HT-29 (cell line): ENCODE measurements around the gene LSG1. TPM values are rescaled to one million over a fixed set of nuclear protein-coding genes. Genes with fewer than 3 reads are reported as not detected.

Experiments used
- DNase-seq: peaks from one replicate; pipeline ENCODE4 v3.0.0-alpha.2; 2015; ENCODE audit warnings: low spot score
- total RNA-seq: library from RNA; depleted of rRNA; stranded (reverse); fragments of >200 nt; shearing (Covaris generic); gene quantifications from 2 replicates; pipeline ENCODE4 v1.2.3, GENCODE V29; 2014; rRNA removed

Gene LSG1
- 37.8 and 44.5 TPM in 2 replicates for total RNA-seq

DNA sequence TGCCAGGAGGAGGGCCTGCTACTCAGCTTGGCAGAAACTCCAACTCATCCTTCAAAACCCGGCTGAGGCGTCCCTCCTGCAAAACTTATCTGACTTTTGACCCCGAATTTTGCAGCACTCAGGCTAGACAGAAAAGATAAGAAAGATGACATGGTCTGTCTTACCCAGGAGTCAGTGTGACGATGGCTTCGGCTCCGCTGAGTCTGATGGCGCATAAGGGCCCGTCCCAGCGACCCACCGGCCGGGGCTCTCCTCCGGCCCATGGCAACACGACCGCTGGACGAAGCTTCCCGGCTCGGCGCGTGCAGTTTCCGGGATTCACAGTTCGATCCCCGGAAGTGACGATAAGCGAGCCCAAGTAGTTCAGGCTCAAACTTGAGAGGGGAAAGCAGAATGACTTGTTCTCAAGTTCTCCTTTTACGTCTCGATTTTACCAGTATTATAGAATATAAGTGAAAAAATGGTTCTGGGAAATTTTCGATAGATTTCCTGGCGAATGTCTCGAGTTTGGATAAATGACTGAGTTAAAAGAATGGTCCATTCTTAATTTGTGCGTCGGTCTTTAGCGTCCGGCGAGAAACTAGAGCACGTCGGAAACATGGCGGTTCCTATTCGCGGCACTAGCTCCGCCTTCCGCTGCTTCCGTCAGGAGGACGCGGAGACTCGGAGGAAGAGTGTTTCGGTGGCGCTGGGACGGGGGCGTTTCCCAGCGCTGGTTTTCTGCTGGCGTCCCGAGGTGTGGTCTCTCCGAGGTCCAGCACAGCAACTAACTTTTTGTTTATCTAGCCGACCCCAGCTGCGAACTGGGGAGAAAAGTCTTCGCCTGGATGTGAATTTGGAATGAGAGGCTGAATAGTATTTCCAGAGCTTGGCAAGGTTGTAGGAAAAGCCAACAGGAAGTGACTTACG, at the start of gene LSG1:
Gene LSG1 (minus strand): TSS at position 292 of the 909 bp plus-strand sequence. CDS start 29 bp downstream, at position 263.
- peak; percentile 96 for DNase-seq

DNA sequence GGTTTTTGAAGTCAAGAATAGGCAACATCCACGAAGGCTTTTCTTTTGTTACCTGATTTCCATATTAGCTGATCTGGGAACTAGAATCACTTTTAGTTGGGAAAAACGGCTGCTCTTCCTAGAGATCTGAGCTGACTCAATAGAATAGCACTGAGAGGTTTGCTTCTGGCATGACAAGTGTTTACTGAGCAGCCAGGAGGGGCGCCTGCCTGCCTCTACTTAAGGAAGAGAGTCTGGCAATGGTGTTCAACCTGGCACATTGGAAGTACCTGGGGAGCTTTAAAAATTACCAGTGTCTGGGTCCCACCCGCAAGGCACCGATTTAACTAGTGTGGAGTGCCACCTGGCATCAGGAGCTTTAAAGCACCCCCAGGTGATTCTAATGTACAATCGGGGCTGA, 48.1 kb upstream of the LSG1 start:
- no peak for DNase-seq

DNA sequence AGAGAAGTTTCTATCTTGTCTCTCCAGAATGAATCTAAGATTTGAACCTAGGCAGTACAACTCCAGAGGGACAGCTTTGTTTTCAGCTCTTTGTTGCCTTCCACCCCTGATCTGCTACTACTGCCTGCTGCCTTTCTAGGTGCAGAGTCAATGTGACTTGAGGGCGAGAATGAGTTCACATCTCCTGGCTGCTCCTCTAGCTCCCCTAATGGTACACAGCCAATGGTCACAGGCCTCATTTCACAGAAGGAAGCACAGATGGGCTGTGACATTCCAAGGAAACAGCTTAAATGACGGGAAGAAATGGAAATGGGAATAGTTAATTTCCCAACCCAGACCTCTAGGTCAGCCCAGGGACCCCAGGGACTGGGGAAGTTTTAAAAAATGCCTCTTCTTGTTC, 46.1 kb upstream of the LSG1 start:
- DNase-seq: no peak

DNA sequence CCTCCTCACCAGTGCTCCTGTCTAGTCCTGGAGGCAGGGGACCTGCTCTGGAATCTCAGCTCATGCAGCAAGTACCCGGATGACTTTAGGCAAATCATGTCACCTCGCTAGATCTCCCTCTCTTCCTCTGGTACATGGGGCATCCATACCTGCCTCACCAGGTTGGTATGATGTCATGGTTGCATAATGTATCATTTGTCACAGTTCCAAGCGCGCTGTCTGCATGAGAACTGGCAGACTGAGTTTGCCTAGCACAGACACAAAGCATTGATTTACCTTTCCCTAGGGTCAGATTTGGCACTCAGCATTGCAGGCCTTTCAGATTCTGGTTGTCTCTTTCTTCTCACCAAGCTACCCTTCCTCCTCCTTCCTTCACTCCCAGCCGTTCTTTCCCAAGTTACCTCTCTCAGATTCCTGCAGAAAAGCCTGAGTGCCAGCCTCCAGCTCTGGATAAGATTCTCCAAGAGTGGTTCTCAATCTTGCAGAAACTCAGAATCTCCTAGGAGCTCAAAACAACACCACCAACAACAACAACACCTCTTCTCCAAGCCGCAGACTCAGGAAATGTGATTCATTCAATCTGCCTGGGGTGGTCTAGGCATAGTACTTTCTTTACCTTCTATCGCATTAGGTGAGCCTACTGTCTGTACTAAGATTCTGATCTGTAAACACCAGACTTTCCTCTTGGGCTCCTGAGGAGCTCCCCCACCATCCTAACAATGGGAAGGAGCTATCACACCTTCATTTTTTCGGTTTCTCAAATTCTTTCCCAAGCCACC, 43.2 kb upstream of the LSG1 start:
- no peak for DNase-seq

DNA sequence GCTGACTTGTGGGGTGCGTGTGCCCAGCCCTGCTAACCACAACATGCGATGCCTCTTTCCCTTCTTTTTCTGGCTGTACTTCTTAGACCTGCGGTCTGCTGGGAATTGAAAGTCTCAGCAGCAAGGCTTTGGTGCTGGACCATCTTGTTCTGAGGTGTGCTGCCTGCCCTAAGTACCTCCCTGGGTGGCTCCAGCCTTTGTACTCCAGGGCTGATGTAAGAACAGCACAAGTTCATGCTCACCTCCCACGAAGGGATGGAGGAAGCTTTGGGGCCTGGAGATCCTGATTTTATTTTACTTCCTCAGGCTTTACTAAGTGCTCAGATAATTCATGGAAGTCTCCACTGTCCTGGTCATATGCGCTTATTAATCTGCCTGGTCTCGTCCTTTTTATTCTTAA, 42.6 kb upstream of the LSG1 start:
- DNase-seq: no peak

DNA sequence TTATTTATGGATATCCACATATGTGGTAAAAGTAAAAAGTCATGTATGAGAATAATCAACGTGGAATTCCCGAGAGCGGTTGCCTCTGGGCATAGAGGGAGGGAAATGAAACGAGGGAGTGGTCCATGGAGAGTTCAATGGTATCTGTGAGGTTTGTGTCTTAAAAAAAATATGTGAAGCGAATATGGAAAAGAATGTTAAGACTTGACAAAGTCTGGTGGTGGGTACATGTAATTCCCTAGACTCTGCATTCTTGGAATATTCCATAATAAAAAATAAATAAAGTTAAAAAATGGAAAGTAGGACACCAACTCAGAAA, 42.1 kb upstream of the LSG1 start:
- no peak for DNase-seq

DNA sequence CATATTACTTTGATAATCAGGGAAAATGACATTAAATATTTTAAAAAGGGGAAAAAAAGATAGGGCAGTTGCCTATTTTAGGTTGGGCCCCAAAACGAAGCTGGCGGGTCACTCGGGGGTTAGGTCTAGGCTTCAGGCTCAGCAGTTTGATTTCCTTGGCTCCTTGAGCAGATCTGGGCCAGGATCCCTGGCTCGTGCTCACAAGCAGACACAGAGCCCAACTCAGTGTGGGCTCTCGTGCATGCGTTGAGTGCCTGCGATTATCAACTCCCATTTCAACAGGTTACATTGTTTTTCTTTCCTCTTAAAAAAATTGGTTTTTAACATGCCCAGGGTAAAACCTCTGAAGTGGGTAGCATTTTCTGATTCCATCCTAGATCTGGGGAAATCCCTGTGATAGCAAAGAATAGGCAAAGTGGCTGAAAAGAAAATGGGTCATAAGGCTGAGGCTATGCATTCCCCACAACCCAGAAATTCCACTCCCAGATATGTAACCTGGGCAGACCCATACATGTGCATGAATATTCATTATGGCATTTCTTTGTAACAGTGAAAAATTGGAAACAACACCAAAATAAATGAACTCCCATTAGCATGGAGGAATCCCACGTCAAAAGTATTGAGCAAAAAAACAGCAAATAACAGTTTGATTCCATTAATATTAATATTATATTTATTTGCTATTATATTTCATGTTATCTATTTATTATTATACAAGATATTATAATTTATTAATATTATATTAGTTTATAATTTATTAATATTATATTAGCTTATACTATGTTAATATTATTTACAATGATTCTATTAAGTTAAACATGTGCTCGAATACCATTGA, 41.5 kb upstream of the LSG1 start:
- DNase-seq: no peak

DNA sequence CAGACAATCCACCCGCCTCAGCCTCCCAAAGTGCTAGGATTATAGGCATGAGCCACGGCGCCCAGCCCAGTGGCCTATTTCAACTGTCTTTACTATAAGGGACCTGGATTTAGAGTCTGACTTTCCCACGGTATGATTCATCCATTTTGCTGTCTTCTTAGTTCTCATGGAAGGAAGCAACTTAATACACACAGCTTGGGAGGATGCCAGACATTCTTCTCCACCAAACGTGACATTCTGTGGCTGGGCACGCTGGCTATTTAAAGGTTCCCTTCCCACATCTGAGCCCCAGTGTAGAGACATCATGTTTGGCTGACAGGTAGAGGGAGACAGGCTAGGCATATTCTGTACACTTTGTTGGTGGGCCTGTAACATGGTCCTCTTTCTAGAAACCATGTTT, 39.9 kb upstream of the LSG1 start:
- DNase-seq: peak; percentile 58

DNA sequence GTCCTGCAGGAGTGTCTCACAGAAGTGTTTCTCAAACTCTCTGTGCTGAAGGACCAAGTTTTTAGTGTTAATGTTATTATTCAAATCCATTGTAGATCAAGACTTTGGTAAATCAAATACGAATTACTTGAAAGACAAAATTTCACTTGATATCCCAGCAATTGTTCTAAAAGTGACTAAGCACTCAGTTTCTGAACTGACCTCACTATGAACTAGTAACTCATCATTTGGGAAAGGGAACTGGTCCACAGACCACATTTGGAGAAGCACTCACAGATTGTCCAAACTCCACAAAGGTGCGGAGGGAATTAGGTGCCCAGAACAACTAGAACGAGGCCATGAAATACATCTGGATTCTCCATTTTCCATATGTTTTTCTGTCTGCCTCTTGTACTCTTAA, 39.3 kb upstream of the LSG1 start:
- DNase-seq: no peak

DNA sequence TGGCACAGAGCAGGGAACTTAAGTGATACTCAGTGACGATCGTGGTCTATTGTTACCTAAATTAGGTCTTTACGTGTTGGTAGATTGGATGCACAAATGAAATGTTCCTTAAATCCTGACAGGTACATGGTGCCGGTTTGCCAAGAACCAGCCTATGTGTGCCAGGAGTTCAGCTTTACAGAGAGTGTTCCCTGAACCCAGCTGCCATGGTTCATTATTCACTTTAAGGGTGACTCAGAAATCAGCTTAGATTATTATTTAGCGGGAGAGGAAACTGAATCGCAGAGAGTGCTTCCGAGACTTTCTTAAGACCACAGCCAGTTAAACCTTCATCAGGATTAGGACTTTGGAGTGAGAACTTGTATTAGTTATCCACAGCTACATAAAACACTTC, 35.2 kb upstream of the LSG1 start:
- DNase-seq: no peak

DNA sequence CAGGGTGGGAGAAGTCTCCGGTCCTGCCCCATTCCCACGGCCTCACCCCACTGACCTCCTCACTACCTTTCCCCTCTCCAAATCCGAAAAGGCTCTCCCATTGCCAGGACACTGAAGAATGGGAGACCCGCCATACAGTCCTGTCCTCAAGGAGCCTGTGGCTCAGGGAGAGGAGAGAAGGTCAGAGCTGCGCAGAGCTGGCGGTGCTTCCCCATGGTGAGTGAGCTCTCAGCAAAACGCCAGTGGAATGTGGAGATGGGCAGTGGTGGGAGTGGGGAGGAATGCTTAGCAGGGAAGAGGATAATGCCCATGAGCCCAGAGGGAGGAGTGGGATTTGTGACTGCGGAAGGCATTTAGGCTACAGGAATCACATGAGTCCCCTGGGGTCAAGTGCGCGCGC, 33.8 kb upstream of the LSG1 start:
- DNase-seq: no peak

DNA sequence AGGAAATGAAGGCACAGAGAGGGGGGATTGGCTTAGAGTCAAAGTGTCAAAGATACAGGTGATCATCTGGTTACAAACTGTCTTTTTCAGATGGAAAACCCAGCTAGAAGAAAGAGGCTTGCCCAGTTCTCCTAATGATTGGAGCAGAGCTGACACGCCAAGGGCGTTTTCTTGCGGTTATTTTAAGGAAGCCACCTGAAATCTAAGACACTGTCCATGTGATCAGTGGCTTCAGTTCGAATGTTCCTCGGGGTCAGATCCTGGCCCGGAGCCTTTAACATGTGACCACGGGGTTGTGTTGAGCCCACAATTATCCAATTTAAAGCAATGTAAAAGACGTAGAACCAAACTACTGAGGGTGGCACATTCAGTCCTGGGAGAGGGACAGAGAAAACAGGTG, 33.2 kb upstream of the LSG1 start:
- DNase-seq: no peak

DNA sequence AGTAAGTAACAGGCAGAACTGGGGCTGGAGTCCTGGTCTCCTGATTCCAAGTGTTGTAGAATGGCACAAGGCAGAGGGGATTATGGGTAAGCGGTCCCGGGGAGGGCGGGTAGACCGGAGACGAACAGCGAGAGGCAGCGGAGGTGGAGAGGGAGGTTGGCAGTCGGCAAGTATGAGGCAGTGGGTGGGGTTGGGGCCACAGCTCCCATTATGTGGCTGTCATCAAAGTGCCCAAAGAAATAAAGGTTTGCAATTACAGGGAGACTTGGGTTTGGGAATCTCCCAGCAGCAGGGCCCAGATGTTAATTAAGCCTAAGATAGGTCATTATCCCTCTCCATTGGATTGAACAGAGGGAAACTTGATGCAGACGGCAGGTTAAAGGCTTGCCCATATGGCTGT, 30.6 kb upstream of the LSG1 start:
- DNase-seq: no peak

DNA sequence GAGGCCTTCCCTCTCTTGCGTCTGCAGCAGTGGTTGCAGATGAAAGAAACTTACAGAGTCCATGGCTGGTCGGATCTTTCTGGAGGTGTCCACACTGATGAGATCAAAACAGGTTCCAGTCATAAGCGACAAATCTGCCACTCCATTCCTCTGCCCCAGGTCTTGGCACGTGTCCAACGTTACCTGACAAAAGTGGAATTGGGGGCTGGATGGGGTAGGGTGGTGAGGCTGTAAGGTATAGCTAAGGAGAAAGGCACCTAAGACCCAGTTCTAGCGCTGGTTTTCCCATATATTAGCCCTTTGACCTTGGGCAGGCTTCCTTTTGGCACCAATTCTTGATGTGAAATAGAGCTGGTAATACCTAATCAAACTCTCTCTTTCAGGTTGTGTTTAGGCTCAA, 24.7 kb upstream of the LSG1 start:
- no peak for DNase-seq

DNA sequence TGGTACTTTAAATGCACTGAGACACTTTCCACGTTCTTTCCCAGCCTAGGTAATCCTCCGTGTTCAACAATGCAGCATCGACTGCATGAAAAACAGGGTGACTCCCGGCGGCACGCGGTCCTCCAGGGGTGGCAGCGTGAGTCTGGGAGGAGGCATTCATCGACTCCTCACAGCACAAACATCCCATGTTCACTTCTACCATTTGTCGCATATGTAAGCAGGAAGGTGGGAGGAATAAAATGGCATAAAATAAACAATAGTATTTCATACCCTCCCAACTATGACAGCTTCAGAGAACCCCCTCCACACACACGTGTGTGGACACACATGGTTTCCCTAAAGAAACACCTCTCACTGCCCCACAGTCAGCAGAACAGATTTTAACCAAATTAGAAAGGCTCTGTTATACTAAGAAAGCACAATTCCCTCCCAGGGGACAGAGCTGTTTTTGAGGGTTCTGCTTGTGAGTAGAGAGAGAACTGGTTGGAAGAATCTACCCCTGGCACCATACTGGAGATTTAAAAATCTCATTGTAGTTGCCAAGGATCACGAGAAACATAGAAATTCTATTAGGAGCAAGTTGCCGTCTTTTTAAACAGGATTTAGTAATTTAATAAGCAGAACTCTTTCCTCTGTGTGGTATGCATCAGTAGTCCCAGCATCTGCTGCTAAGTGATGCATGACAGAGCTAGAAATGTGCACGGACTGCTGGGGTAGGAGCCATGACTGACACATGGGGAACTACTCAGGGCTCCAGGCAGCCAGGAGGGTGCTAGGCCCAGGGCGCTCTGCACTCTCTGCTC, 19.7 kb upstream of the LSG1 start:
- DNase-seq: no peak

DNA sequence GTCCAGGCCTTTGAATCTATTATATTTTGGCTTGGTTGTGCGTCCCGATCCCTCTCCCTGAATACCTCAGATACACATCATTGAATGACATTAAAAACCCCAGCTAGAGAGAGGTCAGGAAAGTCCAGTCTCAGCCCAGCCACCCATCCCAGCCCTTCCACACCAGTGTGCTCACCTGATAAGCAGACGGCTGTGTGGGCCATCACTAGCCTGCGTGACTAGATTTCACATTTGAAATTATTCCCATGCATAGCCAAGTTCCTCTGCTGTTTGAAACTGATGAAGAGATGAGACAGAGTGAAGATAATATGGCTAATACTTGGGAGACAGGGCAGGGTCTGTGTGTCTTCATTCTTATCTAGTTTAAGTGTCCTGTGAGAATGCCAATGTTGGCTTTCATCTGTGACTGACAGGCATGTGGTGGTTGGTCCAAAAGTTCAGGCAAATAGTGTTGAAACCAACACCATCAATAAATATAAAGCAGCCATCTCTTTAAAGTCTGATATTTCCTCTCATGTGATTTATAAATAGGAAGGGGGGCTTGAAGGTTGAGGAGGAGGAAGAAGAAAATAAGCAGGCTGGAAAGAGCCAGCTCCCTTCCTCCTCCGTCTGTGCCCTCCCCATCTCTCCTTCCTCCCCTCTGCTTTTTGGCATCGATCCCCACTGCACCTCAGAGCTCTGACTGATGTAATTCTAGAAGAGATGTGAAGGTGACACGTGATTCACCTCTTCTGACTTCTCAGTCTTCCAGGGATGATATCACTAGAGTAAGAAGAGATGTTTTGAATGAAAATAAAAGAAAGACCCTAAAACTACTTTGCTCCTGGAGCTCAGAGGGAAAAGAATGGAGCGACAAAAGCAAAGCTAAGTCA, 18.7 kb upstream of the LSG1 start:
- no peak for DNase-seq

DNA sequence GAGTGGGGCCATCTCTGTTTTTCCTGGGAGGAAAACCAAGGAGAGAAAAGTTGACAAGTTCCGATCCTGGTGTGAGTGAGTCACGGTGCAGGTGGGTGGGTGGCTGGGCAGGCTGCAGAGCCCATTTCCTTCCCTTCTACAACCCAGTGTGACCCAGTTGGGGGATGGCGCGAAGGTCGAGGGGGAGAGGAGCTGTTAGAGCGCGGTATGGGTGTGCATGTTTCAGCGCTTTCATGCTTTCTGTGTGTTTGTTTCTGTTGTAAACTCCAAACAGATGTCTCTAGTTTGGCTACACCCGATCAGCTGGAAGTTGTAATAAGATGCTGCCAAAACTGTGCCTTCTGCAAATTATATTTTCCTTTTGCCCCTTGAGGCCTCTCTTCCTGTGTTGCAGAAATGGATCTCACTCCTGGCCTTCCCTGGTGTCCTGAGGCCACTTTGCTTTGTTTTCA, 17.5 kb upstream of the LSG1 start:
- no peak for DNase-seq

DNA sequence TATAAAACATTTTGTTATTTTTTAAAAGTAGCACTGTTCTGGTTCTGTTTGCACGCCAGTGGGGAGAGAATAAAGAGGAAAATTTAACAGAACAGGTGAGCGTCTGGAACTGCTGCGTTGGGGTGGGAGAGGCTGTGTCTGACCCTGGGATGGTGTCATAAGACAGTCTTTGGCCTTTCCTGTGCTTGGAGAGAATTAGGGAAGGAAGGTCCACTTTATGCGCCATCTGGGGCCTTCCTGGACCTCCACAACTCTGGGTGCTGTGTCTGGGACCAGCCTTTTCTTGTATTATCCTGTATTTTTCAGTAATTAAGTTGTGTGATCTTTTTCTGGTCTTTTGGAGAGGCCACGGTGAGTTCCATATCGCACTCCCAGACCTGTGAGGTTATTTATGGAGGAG, 17.0 kb upstream of the LSG1 start:
- DNase-seq: no peak

DNA sequence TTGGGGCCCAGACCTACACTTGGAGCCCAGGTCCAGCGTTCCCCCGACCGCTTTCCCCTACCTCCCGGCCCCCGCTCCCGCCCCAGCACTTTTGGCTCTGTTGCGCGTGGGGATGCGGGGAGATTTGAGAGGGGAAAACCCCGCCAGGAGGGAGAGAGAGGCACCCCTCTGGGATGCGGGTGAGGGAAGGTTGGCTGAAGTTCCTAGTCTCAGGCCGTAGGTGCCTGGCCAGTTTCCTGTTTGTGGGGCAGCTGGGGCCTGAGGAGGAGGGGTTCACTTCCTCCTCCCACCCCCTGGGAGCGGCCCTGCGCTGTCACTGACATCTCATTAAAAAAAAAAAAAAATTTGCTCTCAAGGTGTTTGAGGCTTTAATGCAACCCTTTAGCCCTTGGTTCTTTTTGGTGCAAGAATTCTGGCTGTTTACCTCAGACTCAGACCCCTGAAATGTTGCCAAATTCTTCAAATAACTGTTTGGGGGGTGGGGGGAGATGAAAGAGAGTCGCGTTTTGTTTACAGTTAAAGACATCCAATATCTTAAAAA, 16.3 kb upstream of the LSG1 start:
- DNase-seq: no peak

DNA sequence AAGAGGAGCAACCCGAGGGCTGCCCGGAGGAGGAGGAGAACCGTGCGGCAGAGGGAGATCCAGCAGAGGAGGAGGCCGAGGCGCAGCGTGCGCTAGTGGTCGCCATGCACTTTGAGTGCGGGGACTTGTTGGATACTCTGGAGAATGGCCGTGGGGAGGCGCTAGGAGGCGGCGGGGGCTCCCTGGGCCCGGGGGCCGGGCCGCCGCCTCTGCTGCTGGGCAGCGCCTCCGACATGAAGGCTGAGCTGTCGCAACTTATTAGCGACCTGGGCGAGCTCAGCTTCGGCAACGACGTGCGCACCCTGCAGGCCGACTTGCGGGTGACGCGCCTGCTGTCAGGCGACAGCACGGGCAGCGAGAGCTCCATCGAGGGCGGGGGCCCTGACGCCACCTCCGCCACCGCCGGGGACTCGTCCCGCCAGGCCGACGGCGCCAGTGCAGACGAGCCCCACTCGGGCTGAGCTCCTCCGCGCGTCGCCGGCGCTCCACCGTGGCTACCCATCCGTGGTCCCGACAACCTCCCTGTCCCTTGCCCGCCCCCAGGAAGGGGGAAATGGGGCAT, 15.7 kb upstream of the LSG1 start:
- DNase-seq: peak; percentile 68
